H9 (cell line): ENCODE data around the gene MLPH. TPM values are rescaled to one million over a fixed set of nuclear protein-coding genes. Genes with fewer than 3 reads are reported as not detected.

ENCODE experiments used
- DNase-seq: peaks from one replicate; pipeline ENCODE4 v3.0.0-alpha.2; 2017
- H2AFZ ChIP-seq: one replicate; pipeline ENCODE4 v1.6.1; 2013; ENCODE audit warnings: mild to moderate bottlenecking, low read length, control low read depth, moderate library complexity
- H2AK5ac ChIP-seq: 2 replicates; pipeline ENCODE4 v1.6.1; 2013; ENCODE audit warnings: low read length, control low read depth, mixed read lengths; ENCODE audit not compliant: insufficient read length
- H2BK120ac ChIP-seq: one replicate; pipeline ENCODE4 v1.6.1; 2013; ENCODE audit warnings: low read depth, mild to moderate bottlenecking, low read length, control low read depth, inconsistent platforms; ENCODE audit not compliant: poor library complexity, severe bottlenecking
- H2BK12ac ChIP-seq: 2 replicates; pipeline ENCODE4 v1.6.1; 2013; ENCODE audit warnings: low read length, control low read depth, mixed read lengths, low read depth; ENCODE audit not compliant: insufficient read length
- H2BK15ac ChIP-seq: 2 replicates; pipeline ENCODE4 v1.6.1; 2013; ENCODE audit warnings: low read depth, low read length, control low read depth
- H2BK20ac ChIP-seq: one replicate; pipeline ENCODE4 v1.6.1; 2013; ENCODE audit warnings: low read depth, mild to moderate bottlenecking, low read length, control low read depth, inconsistent platforms; ENCODE audit not compliant: poor library complexity, severe bottlenecking
- H2BK5ac ChIP-seq: 2 replicates; pipeline ENCODE4 v1.6.1; 2013; ENCODE audit warnings: low read length, control low read depth, mixed read lengths; ENCODE audit not compliant: insufficient read length
- H3K14ac ChIP-seq: 2 replicates; pipeline ENCODE4 v1.6.1; 2013; ENCODE audit warnings: low read length, control low read depth; ENCODE audit not compliant: insufficient read depth
- H3K18ac ChIP-seq: 2 replicates; pipeline ENCODE4 v1.6.1; 2013; ENCODE audit warnings: low read depth, mild to moderate bottlenecking, mixed read lengths, low read length, control low read depth; ENCODE audit not compliant: insufficient read length
- H3K23ac ChIP-seq: 2 replicates; pipeline ENCODE4 v1.6.1; 2013; ENCODE audit warnings: low read length, control low read depth, mixed read lengths, low read depth; ENCODE audit not compliant: insufficient read length
- H3K23me2 ChIP-seq: 2 replicates; pipeline ENCODE4 v1.6.1; 2013; ENCODE audit warnings: low read depth, mild to moderate bottlenecking, mixed read lengths, low read length, control low read depth; ENCODE audit not compliant: insufficient read length, poor library complexity, severe bottlenecking
- H3K27ac ChIP-seq: 2 replicates; pipeline ENCODE4 v1.5.1; 2013; ENCODE audit warnings: low read length, control low read depth, mixed read lengths, low read depth; ENCODE audit not compliant: insufficient read length
- H3K27me3 ChIP-seq: 2 replicates; pipeline ENCODE4 v1.6.1; 2013; ENCODE audit warnings: low read length, control low read depth, inconsistent platforms; ENCODE audit not compliant: insufficient read depth
- H3K4ac ChIP-seq: 2 replicates; pipeline ENCODE4 v1.6.1; 2013; ENCODE audit warnings: low read depth, mild to moderate bottlenecking, control low read depth, inconsistent platforms, low read length, moderate library complexity
- H3K4me1 ChIP-seq: 2 replicates; pipeline ENCODE4 v1.6.1; 2013; ENCODE audit warnings: low read length, control low read depth, inconsistent platforms; ENCODE audit not compliant: insufficient read depth
- H3K4me2 ChIP-seq: 2 replicates; pipeline ENCODE4 v1.6.1; 2013; ENCODE audit warnings: low read length, control low read depth, mixed read lengths; ENCODE audit not compliant: insufficient read length, insufficient read depth
- H3K56ac ChIP-seq: 2 replicates; pipeline ENCODE4 v1.6.1; 2013; ENCODE audit warnings: low read depth, mild to moderate bottlenecking, mixed read lengths, low read length, control low read depth; ENCODE audit not compliant: insufficient read length
- H3K79me1 ChIP-seq: 2 replicates; pipeline ENCODE4 v1.6.1; 2013; ENCODE audit warnings: low read depth, mild to moderate bottlenecking, moderate library complexity, low read length, control low read depth, inconsistent platforms; ENCODE audit not compliant: insufficient read depth, poor library complexity, severe bottlenecking
- H3K79me2 ChIP-seq: 2 replicates; pipeline ENCODE4 v1.6.1; 2013; ENCODE audit warnings: low read length, control low read depth, inconsistent platforms; ENCODE audit not compliant: insufficient read depth
- H3K9ac ChIP-seq: 2 replicates; pipeline ENCODE4 v1.6.1; 2013; ENCODE audit warnings: low read length, control low read depth, mixed read lengths; ENCODE audit not compliant: insufficient read length; ENCODE audit errors: extremely low read depth
- H3K9me3 ChIP-seq: one replicate; pipeline ENCODE4 v1.6.1; 2013; ENCODE audit warnings: low read depth, low read length, inconsistent platforms; ENCODE audit not compliant: control insufficient read depth
- H3T11ph ChIP-seq: one replicate; pipeline ENCODE4 v1.6.1; 2013; ENCODE audit warnings: mild to moderate bottlenecking, low read length, control low read depth, inconsistent platforms
- H4K20me1 ChIP-seq: one replicate; pipeline ENCODE4 v1.6.1; 2013; ENCODE audit not compliant: control insufficient read depth, insufficient read length, insufficient read depth
- H4K5ac ChIP-seq: 2 replicates; pipeline ENCODE4 v1.6.1; 2013; ENCODE audit warnings: low read depth, mild to moderate bottlenecking, mixed read lengths, low read length, control low read depth; ENCODE audit not compliant: insufficient read length
- H4K8ac ChIP-seq: replicated peaks from 2 replicates; pipeline ENCODE4 v1.6.1; 2013; ENCODE audit warnings: low read length, control low read depth, mixed read lengths, low read depth; ENCODE audit not compliant: insufficient read length
- H4K91ac ChIP-seq: 2 replicates; pipeline ENCODE4 v1.6.1; 2013; ENCODE audit warnings: low read depth, mild to moderate bottlenecking, moderate library complexity, mixed read lengths, low read length, control low read depth; ENCODE audit not compliant: insufficient read length
- H3K27ac Mint-ChIP-seq, 3 experiments: 2 replicates in 2 of 3; 3 replicates in 1 of 3; pipeline ENCODE4 v1.8.0; 2020 to 2021; ENCODE audit warnings: mixed read lengths in 3 of 3, mild to moderate bottlenecking in 1 of 3, moderate library complexity in 1 of 3
- H3K27me3 Mint-ChIP-seq: 2 replicates; pipeline ENCODE4 v1.8.0; 2021; ENCODE audit warnings: low read depth, mild to moderate bottlenecking, moderate library complexity, mixed read lengths
- H3K36me3 Mint-ChIP-seq, 3 experiments: 2 replicates in 2 of 3; 3 replicates in 1 of 3; pipeline ENCODE4 v1.8.0; 2020 to 2021; ENCODE audit warnings: low read depth in 3 of 3, mixed read lengths in 3 of 3; ENCODE audit not compliant: insufficient read depth in 1 of 3
- H3K4me1 Mint-ChIP-seq, 2 experiments: 2 replicates each; pipeline ENCODE4 v1.8.0; 2020; ENCODE audit warnings: mixed read lengths in 2 of 2
- H3K4me3 Mint-ChIP-seq, 2 experiments: 2 replicates in 1 of 2; 3 replicates in 1 of 2; pipeline ENCODE4 v1.8.0; 2020 to 2021; ENCODE audit warnings: mild to moderate bottlenecking in 2 of 2, mixed read lengths in 2 of 2, moderate library complexity in 1 of 2
- H3K9me3 Mint-ChIP-seq, 2 experiments: 2 replicates in 1 of 2; 3 replicates in 1 of 2; pipeline ENCODE4 v1.8.0; 2020; ENCODE audit warnings: mild to moderate bottlenecking in 2 of 2, mixed read lengths in 2 of 2, moderate library complexity in 1 of 2
- CTCF ChIP-seq: fragments of 200-600 bp; sonication (generic); conservative IDR thresholded peaks from 3 replicates; pipeline ENCODE4 v1.8.0; 2021; ENCODE audit warnings: antibody characterized with exemption, mild to moderate bottlenecking
- WGBS: extraction: QIAGEN DNeasy Blood & Tissue Kit; methylation state at CpG from one replicate; pipeline ENCODE4 v1.1.7; 2013; ENCODE audit warnings: missing lambda C conversion rate, low lambda C conversion rate, mixed read lengths; ENCODE audit not compliant: insufficient read length; ENCODE audit errors: extremely low coverage; 5-methylcytosine and 5-hydroxymethylcytosine counted together
- total RNA-seq: library from RNA; stranded (reverse); gene quantifications from 2 replicates; pipeline ENCODE4 v1.2.1, GENCODE V29; 2021

MLPH gene
- total RNA-seq, 1 experiment from 2014 or later = 3.4 TPM

- Histone ChIP-seq H3K9ac (no peak overlapping the region), H3K4me2 (no peak overlapping the region), H3K79me2 (no peaks in the 10 kb centered on the region), H2BK12ac (no peak overlapping the region), H2BK20ac (no peak overlapping the region), H4K5ac (no peak overlapping the region), H2AFZ (no peak overlapping the region), H3K14ac (no peak overlapping the region), H3K27me3 (peaks cover 17% of the 10 kb centered on the region; the same call in 1 of the 2 replicates), H2AK5ac (no peak overlapping the region), H2BK120ac (no peak overlapping the region), H3K27ac (no peak overlapping the region), H3K56ac (no peak overlapping the region), H4K20me1 (no peaks in the 10 kb centered on the region), H3K9me3 (no peaks in the 10 kb centered on the region), H3T11ph (no peak overlapping the region), H3K23ac (no peak overlapping the region), H4K8ac (no peak overlapping the region), H3K79me1 (no peaks in the 10 kb centered on the region), H3K18ac (no peak overlapping the region), H2BK15ac (no peak overlapping the region), H2BK5ac (no peak overlapping the region), H3K23me2 (peaks cover 12% of the 10 kb centered on the region), H3K4me1 (peaks cover 9% of the 10 kb centered on the region; the same call in 1 of the 2 replicates), H4K91ac (no peak overlapping the region), H3K4ac (no peak overlapping the region)
- H3K4me1 Mint-ChIP-seq = peaks cover 20 to 33% of the 10 kb centered on the region in 2 experiments
- no CpG with 5 or more reads among the region's 1 CpG for WGBS
- H3K4me3 Mint-ChIP-seq = no peak overlapping the region
- no peak for TF ChIP-seq CTCF
- H3K27ac Mint-ChIP-seq = no peak overlapping the region
- no peaks in the 10 kb centered on the region; a peak in 1 of 5 replicates for H3K9me3 Mint-ChIP-seq
- no peak for DNase-seq
- no peaks in the 10 kb centered on the region for H3K36me3 Mint-ChIP-seq
- H3K27me3 Mint-ChIP-seq = peaks cover 87% of the 10 kb centered on the region
Observed at GRCh38 chr2:237485304-237485703, 1.7 kb upstream of the MLPH start.
